ENCODE measurements around the gene GTSE1.

DNA sequence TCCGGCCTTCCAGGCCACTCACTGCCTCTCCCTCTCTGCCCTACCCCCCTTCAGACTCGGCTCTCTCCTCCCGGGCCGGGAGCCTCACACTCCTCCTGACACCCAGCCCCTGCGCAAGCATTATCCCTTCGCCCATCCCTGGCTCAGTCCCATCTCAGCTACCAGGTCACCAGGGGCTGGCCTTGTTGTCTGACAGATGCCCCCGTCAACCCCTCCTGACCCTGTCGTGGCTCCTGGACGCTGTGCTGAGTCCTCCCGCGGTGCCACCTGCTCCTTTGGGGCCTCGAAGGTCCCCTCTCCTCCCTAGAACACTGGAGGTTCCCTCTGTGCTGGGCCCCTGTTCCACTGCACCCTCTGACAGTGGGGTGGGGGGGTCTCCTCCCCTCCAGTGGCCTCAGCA lies 71.8 kb downstream of the GTSE1 start:
- TF ChIP-seq EZH2phosphoT487 (IDR thresholded peaks at IDR 0.05; ENCODE audit: borderline replicate concordance, low read length), result no peak
- TF ChIP-seq, protein P1, sequence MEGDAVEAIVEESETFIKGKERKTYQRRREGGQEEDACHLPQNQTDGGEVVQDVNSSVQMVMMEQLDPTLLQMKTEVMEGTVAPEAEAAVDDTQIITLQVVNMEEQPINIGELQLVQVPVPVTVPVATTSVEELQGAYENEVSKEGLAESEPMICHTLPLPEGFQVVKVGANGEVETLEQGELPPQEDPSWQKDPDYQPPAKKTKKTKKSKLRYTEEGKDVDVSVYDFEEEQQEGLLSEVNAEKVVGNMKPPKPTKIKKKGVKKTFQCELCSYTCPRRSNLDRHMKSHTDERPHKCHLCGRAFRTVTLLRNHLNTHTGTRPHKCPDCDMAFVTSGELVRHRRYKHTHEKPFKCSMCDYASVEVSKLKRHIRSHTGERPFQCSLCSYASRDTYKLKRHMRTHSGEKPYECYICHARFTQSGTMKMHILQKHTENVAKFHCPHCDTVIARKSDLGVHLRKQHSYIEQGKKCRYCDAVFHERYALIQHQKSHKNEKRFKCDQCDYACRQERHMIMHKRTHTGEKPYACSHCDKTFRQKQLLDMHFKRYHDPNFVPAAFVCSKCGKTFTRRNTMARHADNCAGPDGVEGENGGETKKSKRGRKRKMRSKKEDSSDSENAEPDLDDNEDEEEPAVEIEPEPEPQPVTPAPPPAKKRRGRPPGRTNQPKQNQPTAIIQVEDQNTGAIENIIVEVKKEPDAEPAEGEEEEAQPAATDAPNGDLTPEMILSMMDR (conservative IDR thresholded peaks at IDR 0.05; ENCODE audit: low read depth, low read length), result no peak
